ENCODE data around the gene RRP1B.

DNA sequence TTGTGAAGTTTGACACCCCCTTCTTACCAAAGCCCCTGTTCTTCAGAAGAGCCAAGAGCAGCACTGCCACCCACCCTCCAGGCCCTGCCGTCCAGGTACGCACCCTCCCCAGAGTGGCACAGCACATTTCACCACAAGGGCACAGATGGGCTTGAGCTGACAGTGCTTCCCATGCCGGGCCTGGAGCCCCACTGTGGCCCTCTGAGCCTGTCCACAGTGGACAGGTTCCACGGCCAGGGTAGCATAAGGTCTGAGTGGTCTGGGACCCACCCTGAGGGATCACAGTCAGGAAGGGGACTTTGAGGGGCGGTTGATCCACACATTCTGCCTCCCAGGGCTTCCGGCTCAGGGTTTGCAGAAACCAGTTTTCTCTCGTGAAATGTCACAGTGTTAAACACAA, 31.0 kb downstream of the RRP1B start:
- TF ChIP-seq, protein P1, sequence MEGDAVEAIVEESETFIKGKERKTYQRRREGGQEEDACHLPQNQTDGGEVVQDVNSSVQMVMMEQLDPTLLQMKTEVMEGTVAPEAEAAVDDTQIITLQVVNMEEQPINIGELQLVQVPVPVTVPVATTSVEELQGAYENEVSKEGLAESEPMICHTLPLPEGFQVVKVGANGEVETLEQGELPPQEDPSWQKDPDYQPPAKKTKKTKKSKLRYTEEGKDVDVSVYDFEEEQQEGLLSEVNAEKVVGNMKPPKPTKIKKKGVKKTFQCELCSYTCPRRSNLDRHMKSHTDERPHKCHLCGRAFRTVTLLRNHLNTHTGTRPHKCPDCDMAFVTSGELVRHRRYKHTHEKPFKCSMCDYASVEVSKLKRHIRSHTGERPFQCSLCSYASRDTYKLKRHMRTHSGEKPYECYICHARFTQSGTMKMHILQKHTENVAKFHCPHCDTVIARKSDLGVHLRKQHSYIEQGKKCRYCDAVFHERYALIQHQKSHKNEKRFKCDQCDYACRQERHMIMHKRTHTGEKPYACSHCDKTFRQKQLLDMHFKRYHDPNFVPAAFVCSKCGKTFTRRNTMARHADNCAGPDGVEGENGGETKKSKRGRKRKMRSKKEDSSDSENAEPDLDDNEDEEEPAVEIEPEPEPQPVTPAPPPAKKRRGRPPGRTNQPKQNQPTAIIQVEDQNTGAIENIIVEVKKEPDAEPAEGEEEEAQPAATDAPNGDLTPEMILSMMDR (IDR thresholded peaks at IDR 0.05) = no peak
- TF ChIP-seq EZH2 (IDR thresholded peaks at IDR 0.05) = no peak
- TF ChIP-seq EZH2phosphoT487 (IDR thresholded peaks at IDR 0.05) = no peak

All from neural progenitor cell (in vitro differentiated cells).